ENCODE data around the gene MORC3.

DNA sequence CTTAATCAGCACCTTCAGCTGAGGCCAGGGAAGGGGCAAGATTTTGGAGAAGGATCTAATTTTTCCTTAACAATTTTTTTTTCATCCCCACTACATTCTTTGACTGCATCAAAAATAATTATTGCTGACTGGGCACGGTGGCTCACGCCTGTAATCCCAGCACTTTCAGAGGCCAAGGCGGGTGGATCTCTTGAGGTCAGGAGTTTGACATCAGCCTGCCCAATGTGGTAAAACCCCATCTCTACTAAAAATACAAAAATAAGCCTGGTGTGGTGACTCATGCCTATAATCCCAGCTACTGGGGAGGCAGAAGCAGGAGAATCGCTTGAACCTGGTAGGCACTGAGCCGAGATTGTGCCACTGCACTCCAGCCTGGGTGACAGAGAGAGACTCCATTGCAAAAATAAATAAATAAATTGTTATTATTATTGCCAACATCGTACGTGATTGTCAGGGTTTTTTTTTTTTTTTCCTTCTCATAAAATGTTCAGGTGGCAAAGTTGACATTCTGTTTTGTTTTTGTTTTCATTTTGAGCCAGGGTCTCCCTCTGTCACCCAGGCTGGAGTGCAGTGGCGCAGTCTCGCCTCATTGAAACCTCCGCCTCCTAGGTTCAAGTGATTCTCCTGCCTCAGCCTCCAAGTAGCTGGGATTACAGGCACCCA lies 37.3 kb upstream of the MORC3 start:
- TF ChIP-seq, protein P1, sequence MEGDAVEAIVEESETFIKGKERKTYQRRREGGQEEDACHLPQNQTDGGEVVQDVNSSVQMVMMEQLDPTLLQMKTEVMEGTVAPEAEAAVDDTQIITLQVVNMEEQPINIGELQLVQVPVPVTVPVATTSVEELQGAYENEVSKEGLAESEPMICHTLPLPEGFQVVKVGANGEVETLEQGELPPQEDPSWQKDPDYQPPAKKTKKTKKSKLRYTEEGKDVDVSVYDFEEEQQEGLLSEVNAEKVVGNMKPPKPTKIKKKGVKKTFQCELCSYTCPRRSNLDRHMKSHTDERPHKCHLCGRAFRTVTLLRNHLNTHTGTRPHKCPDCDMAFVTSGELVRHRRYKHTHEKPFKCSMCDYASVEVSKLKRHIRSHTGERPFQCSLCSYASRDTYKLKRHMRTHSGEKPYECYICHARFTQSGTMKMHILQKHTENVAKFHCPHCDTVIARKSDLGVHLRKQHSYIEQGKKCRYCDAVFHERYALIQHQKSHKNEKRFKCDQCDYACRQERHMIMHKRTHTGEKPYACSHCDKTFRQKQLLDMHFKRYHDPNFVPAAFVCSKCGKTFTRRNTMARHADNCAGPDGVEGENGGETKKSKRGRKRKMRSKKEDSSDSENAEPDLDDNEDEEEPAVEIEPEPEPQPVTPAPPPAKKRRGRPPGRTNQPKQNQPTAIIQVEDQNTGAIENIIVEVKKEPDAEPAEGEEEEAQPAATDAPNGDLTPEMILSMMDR (conservative IDR thresholded peaks at IDR 0.05), result no peak
- TF ChIP-seq EZH2 (IDR thresholded peaks at IDR 0.05; ENCODE audit: low read depth), result no peak
